EL (cell line): ENCODE data around the gene GKN1.
"Not testable (repeated sequence)": the region's sequence is repeated elsewhere in the genome, so short reads cannot be mapped to it uniquely, and the experiment has no call there.

Source experiments
- DNase-seq: peaks from one replicate; pipeline ENCODE4 v3.0.0-alpha.2; 2016

Gene GKN1, protein sequence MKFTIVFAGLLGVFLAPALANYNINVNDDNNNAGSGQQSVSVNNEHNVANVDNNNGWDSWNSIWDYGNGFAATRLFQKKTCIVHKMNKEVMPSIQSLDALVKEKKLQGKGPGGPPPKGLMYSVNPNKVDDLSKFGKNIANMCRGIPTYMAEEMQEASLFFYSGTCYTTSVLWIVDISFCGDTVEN

GRCh38 chr2:68974251-68974650 is at the start of gene GKN1:
TSS of gene GKN1 (plus strand) at chr2:68974636. CDS start at chr2:68974678, 42 bp downstream.
- DNase-seq: peak; percentile 25

DNA sequence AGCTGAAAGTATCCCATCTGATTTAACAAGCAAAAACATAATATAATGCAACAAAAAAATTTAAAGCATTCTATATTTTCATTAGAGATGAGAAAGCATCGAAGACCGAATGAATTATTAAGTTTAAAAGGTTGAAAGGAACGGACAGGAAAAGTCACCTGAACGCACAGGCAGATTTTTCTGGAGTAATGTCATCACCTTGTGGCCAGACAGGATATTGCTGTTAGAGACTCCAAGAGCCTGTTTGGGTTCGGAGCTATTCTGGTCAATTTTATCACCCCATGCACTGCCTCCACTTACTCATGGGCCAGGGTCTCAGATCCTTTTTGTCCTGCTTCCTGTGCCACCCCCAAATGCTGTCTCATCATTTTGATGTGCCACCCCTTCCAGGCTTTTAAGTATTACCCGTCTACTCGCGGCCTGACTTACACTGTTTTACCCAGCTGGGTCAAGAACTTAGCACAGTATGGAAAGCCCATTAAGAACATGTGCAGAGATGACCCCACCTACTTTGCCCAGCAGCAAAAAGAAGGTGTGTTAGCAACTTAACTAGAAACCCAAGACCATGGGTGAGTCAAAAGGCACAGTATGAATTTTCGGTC is 49.0 kb upstream of the GKN1 start:
- peak; percentile 57 for DNase-seq

- no peak for DNase-seq
Observed at GRCh38 chr2:68926796-68927195, 47.6 kb upstream of the GKN1 start.

- DNase-seq: no peak
Observed at GRCh38 chr2:68931149-68931711, 43.2 kb upstream of the GKN1 start.

DNA sequence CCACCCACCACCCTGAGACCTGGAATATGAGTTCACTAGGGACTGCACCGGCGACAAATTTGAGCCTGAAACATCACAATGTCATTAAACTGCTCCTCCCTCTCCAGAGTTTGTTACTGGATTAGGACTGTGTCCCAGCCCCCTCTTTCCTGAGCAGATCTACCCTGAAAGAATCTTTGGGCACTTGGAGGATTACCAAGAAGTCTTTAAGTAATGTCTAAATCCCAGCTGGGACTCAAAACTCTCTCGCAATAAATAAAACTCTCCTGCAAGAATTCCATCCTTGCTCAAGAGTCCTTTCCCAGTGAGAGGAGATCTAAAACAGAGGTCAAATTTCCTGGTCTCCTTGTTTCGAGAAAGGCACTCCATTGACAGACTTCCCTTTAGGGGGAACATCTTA is 42.6 kb upstream of the GKN1 start:
- no peak for DNase-seq

GRCh38 chr2:68932402-68932801 is 42.0 kb upstream of the GKN1 start:
- DNase-seq: no peak

DNA sequence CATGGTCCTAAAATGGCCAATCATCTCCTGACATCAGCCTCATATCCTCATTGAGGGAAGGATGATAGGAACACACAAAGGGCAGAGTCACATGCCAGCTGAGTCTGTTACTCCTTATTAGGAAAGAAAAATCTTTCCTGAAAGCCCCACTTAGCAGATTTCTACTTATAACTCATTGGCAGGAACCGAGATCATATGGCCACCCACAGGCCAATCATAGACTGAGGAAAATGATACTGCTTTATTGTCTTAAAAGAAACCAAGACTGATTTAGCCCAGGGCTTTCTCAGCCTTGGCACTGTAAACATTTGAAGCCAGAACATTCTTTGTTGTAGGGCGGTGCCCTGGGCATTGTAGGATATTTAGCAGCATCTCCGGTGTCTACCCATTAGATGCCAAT is 40.4 kb upstream of the GKN1 start:
- no peak for DNase-seq

DNA sequence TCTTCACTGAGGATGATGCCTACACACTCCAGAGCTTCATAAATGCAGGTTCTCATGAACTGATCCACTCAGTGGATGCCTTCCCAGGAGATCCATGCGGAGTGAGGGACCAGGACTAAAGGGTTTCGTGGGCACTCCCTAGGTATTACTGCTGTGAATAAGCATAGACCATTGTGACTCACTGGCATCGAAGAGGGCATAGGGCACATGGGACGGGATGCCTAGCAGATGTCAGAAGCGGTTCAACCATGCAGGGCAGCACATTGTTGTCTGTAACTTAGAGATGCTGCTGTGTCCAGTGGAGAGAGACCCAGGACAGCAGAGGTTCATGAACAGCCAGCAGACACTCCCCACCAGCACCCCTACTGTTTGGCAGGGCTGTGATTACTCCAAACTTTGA is 39.0 kb upstream of the GKN1 start:
- no peak for DNase-seq

DNA sequence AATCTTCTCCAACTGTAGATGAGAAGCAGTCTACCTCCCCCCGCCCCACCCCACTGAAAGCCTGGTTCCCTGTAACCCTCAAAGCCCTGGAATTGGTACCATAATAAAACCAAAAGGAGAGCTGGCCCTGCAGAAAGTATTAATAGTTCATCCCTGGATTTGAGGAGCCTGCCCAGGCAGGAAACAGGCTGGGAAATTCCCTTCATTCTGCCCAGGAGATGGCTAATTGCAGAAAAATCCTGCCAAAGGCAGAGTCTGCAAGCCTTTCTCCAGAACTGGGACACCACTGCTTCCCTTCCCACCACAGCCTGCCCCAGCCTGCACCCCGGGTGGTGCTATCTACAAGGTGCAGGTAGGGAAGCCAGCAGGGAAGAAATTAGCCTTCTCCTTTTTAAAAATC is 38.0 kb upstream of the GKN1 start:
- peak; percentile 84 for DNase-seq

GRCh38 chr2:68936889-68937288 is 37.5 kb upstream of the GKN1 start:
- peak; percentile 62 for DNase-seq

GRCh38 chr2:68937346-68938055 is 36.9 kb upstream of the GKN1 start:
- peak; percentile 20 for DNase-seq

DNA sequence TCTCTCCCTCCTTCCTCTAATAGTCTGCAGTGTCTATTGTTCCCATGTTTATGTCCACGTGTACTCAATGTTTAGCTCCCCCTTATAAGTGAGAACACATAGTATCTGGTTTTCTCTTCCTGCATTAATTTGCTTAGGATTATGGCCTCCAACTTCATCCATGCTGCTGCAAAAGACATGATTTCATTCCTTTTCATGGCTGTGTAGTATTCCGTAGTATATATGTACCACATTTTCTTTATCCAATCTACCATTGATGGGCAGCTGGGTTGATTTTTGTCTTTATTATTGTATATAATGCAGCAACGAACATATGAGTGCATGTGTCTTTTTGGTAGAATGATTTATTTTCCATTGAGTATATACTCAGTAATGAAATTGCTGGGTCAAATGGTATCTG is 35.5 kb upstream of the GKN1 start:
- DNase-seq: no peak

DNA sequence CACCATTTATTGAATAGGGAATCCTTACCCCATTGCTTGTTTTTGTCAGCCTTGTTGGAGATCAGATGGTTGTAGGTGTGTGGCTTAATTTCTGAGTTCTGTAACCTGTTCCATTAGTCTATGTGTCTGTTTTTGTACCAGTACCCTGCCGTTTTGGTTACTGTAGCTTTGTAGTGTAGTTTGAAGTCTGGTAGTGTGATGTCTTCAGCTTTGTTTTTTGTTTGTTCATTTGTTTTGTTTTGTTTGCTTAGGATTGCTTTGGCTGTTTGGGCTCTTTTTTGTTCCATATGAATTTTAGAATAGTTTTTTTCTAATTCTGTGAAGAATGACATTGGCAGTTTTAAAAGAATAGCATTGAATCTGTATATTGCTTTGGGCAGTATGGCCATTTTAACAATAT is 34.5 kb upstream of the GKN1 start:
- DNase-seq: no peak

DNA sequence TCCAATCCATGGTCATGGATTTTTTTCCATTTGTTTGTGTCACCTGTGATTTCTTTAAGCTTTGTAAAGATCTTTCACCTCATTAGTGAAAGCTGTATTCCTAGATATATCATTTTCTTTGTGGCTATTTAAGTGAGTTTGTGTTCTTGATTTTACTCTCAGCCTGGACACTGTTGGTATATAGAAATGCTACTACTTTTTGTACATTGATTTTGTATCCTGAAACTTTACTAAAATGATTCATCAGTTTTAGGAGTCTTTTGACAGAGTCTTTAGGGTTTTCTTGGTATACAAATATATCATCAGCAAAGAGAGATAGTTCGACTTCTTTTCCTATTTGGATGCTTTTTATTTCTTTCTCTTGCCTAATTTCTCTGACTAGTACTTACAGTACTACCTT is 34.1 kb upstream of the GKN1 start:
- no peak for DNase-seq

GRCh38 chr2:68942827-68943226 is 31.6 kb upstream of the GKN1 start:
- DNase-seq: no peak

- DNase-seq: peak; percentile 74
Observed at GRCh38 chr2:68943581-68944568, 30.6 kb upstream of the GKN1 start.

DNA sequence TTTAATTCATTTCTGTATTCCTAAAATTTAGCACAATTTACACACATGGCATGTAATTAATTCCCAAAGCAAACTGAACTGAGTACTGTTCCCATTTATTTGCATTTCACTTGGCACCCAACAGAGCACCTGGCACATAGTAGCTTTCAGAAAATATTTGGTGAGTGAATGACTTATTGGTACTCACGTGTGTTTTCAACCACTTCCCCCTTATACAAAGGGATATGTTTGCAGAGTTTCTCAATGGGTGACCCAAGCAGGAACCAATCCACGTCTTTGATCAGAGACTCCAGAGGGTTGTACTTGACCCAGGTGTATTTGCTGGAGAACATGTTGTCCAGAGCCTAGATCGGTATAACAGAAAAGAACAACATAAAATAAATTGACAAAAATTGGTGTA is 28.3 kb upstream of the GKN1 start:
- DNase-seq: no peak

DNA sequence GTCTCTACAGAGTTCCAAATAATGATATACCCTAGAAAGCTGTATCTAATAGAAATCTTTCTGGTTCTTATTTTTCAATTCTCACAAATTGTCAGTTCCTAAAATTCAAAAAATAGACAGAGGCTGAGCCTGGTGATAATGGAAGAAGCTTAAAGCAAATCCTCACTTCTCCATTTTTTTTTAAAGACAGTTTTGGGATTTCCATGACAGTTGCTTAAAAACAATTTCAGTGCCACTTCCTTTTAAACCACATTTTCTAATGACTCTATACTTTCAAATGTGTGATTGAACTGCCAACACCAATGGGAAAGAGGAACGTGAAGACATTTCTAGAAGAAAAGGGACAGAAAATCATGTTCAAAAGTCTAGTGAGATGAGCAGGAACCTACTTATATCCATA is 25.7 kb upstream of the GKN1 start:
- DNase-seq: no peak

DNA sequence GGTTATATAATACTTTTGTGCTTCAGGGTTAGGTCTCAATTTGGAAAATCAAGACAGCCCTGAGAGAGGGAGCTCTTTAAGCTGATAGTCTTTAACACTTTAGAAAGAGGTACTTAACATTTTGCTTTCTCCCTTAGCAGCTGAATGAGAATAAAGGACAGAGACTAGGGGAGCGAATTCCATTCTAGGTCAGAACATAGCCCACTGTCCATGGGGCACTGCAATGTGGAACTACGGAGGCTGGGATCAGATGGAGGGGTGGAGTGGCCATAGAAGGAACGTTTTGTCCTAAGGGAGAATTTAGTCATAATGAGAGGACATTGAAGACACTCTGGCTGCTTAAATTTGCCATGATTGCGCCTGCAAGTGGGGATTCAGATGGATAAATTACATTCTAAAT is 22.5 kb upstream of the GKN1 start:
- DNase-seq: no peak

DNA sequence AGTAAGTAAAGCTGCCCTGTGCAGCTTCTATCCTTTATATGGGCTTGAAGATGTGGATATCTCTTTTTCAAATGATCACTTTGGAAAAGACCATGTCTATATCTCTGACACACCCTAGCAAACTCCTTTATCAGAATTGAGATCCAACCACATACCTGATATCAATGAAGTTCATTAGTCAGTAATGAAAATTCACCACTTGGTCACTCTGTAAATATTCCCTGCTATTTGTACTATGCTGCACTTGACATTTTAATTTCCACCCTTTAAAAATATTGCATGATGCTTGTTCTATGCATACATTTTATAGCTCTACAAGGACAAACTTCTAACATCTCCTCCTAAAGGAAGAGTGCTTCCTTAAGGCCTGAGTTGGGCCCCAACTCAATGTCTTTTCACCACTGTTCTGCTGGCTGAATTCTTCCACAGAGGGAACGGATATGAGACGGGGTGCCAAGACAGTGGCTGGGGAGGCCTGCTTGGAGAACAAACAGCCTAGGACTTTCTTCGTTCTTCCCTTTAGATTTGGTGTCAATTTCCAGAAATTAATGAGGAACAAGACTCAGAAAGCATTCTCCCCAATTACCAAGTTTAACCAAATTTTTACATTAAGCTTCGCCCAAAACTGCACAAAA is 21.4 kb upstream of the GKN1 start, which contains the start of gene GKN2:
Gene GKN2 (minus strand): TSS at position 7 of the 635 bp plus-strand sequence. CDS start 32 bp downstream, outside the sequence.
- DNase-seq: no peak

DNA sequence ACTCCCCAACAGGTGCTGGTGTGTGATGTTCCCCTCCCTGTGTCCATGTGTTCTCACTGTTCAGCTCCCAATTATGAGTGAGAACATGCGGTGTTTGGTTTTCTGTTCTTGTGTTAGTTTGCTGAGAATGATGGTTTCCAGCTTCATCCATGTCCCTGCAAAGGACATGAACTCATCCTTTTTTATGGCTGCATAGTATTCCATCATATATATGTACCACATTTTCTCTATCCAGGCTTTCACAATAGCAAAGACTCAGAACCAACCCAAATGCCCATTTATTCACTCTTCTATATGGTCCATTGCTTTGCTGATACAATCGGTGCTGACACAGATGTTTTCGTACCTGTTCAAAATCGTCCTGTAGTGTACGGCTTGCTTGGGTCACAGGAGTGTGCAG is 19.0 kb upstream of the GKN1 start:
- DNase-seq: not testable (repeated sequence)

DNA sequence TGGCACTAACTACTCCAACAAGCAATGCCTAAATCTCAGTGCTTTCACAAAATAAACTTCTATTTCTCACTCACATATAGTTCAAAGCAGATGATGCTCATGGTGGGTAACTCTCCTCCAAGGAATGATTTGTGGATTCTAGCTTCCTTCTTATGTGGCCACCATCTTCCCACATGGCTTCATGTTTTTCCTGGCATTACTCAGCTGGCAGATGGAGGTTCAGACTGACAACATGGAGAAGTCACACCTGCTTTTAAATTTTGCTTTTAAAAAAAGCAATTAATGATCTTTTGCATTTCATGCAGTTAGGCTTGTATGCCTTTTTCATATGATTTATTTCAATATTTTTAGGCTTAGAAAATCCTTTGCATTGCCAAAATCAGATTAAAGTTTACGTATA is 15.4 kb upstream of the GKN1 start:
- no peak for DNase-seq
